CD14-positive monocyte (primary cell): Measurements from ENCODE around the gene GNAI1. TPM values are rescaled to one million over a fixed set of nuclear protein-coding genes. Genes with fewer than 3 reads are reported as not detected.

Source experiments
- DNase-seq, 3 donors: peaks; one replicate each; pipeline ENCODE4 v3.0.0-alpha.2; 2011 to 2022
- H2AFZ ChIP-seq: 2 replicates; pipeline ENCODE4 v1.6.0; 2012; ENCODE audit warnings: mild to moderate bottlenecking, low read depth, low read length, inconsistent platforms; ENCODE audit not compliant: insufficient read depth, poor library complexity, severe bottlenecking
- H3K27ac ChIP-seq, 2 donors: 1 replicate in 1 of 2; 2 replicates in 1 of 2; pipeline ENCODE4 v1.5.1; 2012 to 2013; ENCODE audit warnings: low read length in 2 of 2, control low read depth in 1 of 2, inconsistent platforms in 1 of 2, low read depth in 1 of 2, mild to moderate bottlenecking in 1 of 2
- H3K27me3 ChIP-seq, 2 donors: one replicate each; pipeline versions ENCODE4 v1.6.0 to v1.6.1; 2011 to 2013; ENCODE audit warnings: low read length in 2 of 2; ENCODE audit not compliant: control insufficient read depth in 2 of 2, insufficient read depth in 2 of 2
- H3K36me3 ChIP-seq, 2 donors: replicated peaks in 1 of 2; 1 replicate in 1 of 2; 2 replicates in 1 of 2; pipeline versions ENCODE4 v1.5.1 to v1.6.1; 2012 to 2013; ENCODE audit warnings: low read length in 2 of 2, control low read depth in 1 of 2, inconsistent platforms in 1 of 2, mild to moderate bottlenecking in 1 of 2; ENCODE audit not compliant: insufficient read depth in 2 of 2, control insufficient read depth in 1 of 2
- H3K4me1 ChIP-seq, 2 donors: 1 replicate in 1 of 2; 2 replicates in 1 of 2; pipeline versions ENCODE4 v1.5.1 to v1.6.1; 2012 to 2013; ENCODE audit warnings: low read length in 2 of 2, control low read depth in 1 of 2, inconsistent platforms in 1 of 2, mild to moderate bottlenecking in 1 of 2, moderate library complexity in 1 of 2; ENCODE audit not compliant: insufficient read depth in 2 of 2, control insufficient read depth in 1 of 2
- H3K4me2 ChIP-seq: replicated peaks from 2 replicates; pipeline ENCODE3; 2012; ENCODE audit warnings: low read length, moderate library complexity, mild to moderate bottlenecking; ENCODE audit not compliant: poor library complexity, severe bottlenecking; ENCODE audit errors: extremely low read depth
- H3K4me3 ChIP-seq, 3 experiments: fragments of 200-600 bp in 1 of 3; sonication (generic) in 1 of 3; replicated peaks in 1 of 3; 1 replicate in 2 of 3; 2 replicates in 1 of 3; pipeline ENCODE4 v1.5.1; 2011 to 2013; ENCODE audit warnings: low read length in 3 of 3, mild to moderate bottlenecking in 3 of 3, control low read depth in 2 of 3, low read depth in 2 of 3, inconsistent platforms in 1 of 3, moderate library complexity in 1 of 3
- H3K79me2 ChIP-seq: 2 replicates; pipeline ENCODE4 v1.6.0; 2012; ENCODE audit warnings: mild to moderate bottlenecking, control low read depth, inconsistent platforms, low read length, moderate library complexity; ENCODE audit not compliant: insufficient read depth
- H3K9ac ChIP-seq: 2 replicates; pipeline ENCODE4 v1.6.0; 2017; ENCODE audit warnings: low read length, mild to moderate bottlenecking; ENCODE audit not compliant: insufficient read depth, poor library complexity, severe bottlenecking
- H3K9me3 ChIP-seq, 2 donors: replicated peaks in 1 of 2; 1 replicate in 1 of 2; 2 replicates in 1 of 2; pipeline versions ENCODE4 v1.5.1 to v1.6.1; 2012 to 2013; ENCODE audit warnings: low read length in 2 of 2, control low read depth in 1 of 2; ENCODE audit not compliant: control insufficient read depth in 1 of 2, insufficient read depth in 1 of 2
- H4K20me1 ChIP-seq: 2 replicates; pipeline ENCODE4 v1.6.0; 2012; ENCODE audit warnings: mild to moderate bottlenecking, low read length, control low read depth, moderate library complexity; ENCODE audit not compliant: insufficient read depth
- H3K27ac Mint-ChIP-seq, 7 donors: one replicate each; pipeline ENCODE4 v1.8.0; 2020; ENCODE audit warnings: mild to moderate bottlenecking in 7 of 7, mixed read lengths in 7 of 7, moderate library complexity in 6 of 7, inconsistent platforms in 2 of 7
- H3K27me3 Mint-ChIP-seq, 3 donors: one replicate each; pipeline ENCODE4 v1.8.0; 2021 to 2022; ENCODE audit warnings: low read depth in 3 of 3, mild to moderate bottlenecking in 3 of 3, mixed read lengths in 3 of 3, moderate library complexity in 3 of 3, inconsistent platforms in 1 of 3
- H3K36me3 Mint-ChIP-seq, 2 donors: one replicate each; pipeline ENCODE4 v1.8.0; 2020; ENCODE audit warnings: mixed read lengths in 2 of 2, inconsistent platforms in 1 of 2, mild to moderate bottlenecking in 1 of 2
- H3K4me1 Mint-ChIP-seq: one replicate; pipeline ENCODE4 v1.8.0; 2020; ENCODE audit warnings: mild to moderate bottlenecking, mixed read lengths
- H3K4me3 Mint-ChIP-seq, 2 donors: one replicate each; pipeline ENCODE4 v1.8.0; 2020; ENCODE audit warnings: mild to moderate bottlenecking in 2 of 2, mixed read lengths in 2 of 2, moderate library complexity in 1 of 2
- H3K9me3 Mint-ChIP-seq, 7 donors: one replicate each; pipeline ENCODE4 v1.8.0; 2020 to 2022; ENCODE audit warnings: mixed read lengths in 7 of 7, mild to moderate bottlenecking in 6 of 7, moderate library complexity in 6 of 7, inconsistent platforms in 2 of 7
- CTCF ChIP-seq: fragments of 200-600 bp; IDR thresholded peaks from one replicate; pipeline ENCODE4 v1.8.0; 2022; ENCODE audit warnings: antibody characterized with exemption, mild to moderate bottlenecking
- WGBS: methylation state at CpG from one replicate; pipeline ENCODE4 v1.1.5; 2013; ENCODE audit warnings: missing lambda C conversion rate; ENCODE audit not compliant: insufficient coverage; 5-methylcytosine and 5-hydroxymethylcytosine counted together
- intact Hi-C, 2 donors: fragments of 100-400 bp; cut with micrococcal nuclease; formaldehyde crosslinking; loops; one replicate each; pipeline versions ENCODE4 v1.15.0 to v1.15.1; 2023
- polyA plus RNA-seq, 3 donors: library from polyadenylated mRNA; depleted of rRNA in 1 of 3; unstranded in 2 of 3; stranded (reverse) in 1 of 3; fragments of 300-500 nt in 2 of 3; fragments of >200 nt in 1 of 3; fragmentation: Illumina TruSeq in 2 of 3; gene quantifications; 1 replicate in 2 of 3; 2 replicates in 1 of 3; pipeline ENCODE4 v1.2.3, GENCODE V29; 2012 to 2021

GNAI1 gene
- polyA plus RNA-seq, 3 donors: 0.72 to 1.0 (median 0.79) TPM

- Histone ChIP-seq H3K4me2 (no peak overlapping the region), H3K36me3 (no peaks in the 10 kb centered on the region), H3K27ac (no peak overlapping the region), H2AFZ (no peak overlapping the region), H3K27me3 (no peaks in the 10 kb centered on the region), H4K20me1 (no peaks in the 10 kb centered on the region), H3K79me2 (no peaks in the 10 kb centered on the region), H3K9ac (no peak overlapping the region), H3K9me3 (no peaks in the 10 kb centered on the region), H3K4me1 (peaks cover 0 to 3% of the 10 kb centered on the region in 2 donors), H3K4me3 (no peak overlapping the region)
- WGBS: 80% methylated on average over 1 of the region's 1 CpG
- no peak overlapping the region for H3K27ac Mint-ChIP-seq
- no peak for TF ChIP-seq CTCF
- no peaks in the 10 kb centered on the region for H3K36me3 Mint-ChIP-seq
- H3K9me3 Mint-ChIP-seq: peaks cover 0 to 6% (median 0%) of the 10 kb centered on the region in 7 donors
- H3K27me3 Mint-ChIP-seq: peaks cover 0 to 4% (median 0%) of the 10 kb centered on the region in 3 donors
- no peak overlapping the region for H3K4me3 Mint-ChIP-seq
- H3K4me1 Mint-ChIP-seq: peaks cover 8% of the 10 kb centered on the region
- intact Hi-C loops: no loop called here
- no peak for DNase-seq
Observed at GRCh38 chr7:80089366-80089765, 45.3 kb upstream of the GNAI1 start.

- no peak overlapping the region for H3K4me3 Mint-ChIP-seq
- no CpG with 5 or more reads among the region's 2 CpGs for WGBS
- DNase-seq: no peak
- Histone ChIP-seq H3K4me2 (no peak overlapping the region), H3K27me3 (no peaks in the 10 kb centered on the region), H3K36me3 (no peaks in the 10 kb centered on the region), H3K9ac (no peak overlapping the region), H4K20me1 (no peaks in the 10 kb centered on the region), H3K79me2 (no peaks in the 10 kb centered on the region), H3K4me1 (peaks cover 0 to 3% of the 10 kb centered on the region in 2 donors), H3K4me3 (no peak overlapping the region), H2AFZ (no peak overlapping the region), H3K27ac (no peak overlapping the region), H3K9me3 (no peaks in the 10 kb centered on the region)
- H3K36me3 Mint-ChIP-seq: no peaks in the 10 kb centered on the region
- peaks cover 0 to 2% (median 0%) of the 10 kb centered on the region in 3 donors for H3K27me3 Mint-ChIP-seq
- TF ChIP-seq CTCF: no peak
- no peak overlapping the region for H3K27ac Mint-ChIP-seq
- intact Hi-C loops: no loop called here
- H3K9me3 Mint-ChIP-seq: no peaks in the 10 kb centered on the region
- peaks cover 5% of the 10 kb centered on the region for H3K4me1 Mint-ChIP-seq
Observed at GRCh38 chr7:80093349-80093748, 41.3 kb upstream of the GNAI1 start.
